HG02943 (cell line): Measurements from ENCODE around the gene EHBP1L1.
"Not testable (repeated sequence)": the region's sequence is repeated elsewhere in the genome, so short reads cannot be mapped to it uniquely, and the experiment has no call there.

Source experiments
- ATAC-seq: cut with Tn5 transposase; IDR thresholded peaks from one replicate; pipeline ENCODE4 v1.9.1; 2021; ENCODE audit warnings: mild to moderate bottlenecking, low read depth, moderate library complexity; ENCODE audit not compliant: unreplicated experiment

The EHBP1L1 gene

DNA sequence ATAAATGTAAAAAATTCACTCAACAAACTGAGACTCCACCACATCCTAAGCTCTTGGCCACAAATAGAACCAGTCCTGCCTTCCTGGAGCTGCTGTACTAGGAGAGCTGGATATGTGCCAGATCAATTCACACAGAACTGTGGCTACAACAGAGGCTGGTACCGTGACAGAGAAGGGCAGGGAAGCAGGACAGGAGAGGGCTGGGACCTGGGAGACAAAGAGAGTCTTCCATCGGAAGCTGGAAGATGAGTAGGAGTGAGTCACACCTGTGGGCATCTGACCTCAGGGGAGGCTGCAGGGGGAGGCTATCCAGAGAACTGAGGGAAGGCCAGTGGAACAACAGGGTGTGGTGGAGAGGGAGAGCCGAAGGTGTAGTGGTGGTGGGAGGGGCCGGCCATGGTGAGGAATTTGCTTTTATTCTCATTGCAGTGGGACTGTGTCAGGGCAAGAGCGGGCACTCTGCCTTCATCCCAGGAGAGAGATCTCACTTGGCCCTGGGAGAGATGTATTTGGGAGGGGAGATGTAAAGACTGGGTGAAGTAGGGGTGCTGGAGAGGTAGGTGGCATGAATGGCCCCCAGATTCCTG is 15.8 kb upstream of the EHBP1L1 start:
- no peak for ATAC-seq

DNA sequence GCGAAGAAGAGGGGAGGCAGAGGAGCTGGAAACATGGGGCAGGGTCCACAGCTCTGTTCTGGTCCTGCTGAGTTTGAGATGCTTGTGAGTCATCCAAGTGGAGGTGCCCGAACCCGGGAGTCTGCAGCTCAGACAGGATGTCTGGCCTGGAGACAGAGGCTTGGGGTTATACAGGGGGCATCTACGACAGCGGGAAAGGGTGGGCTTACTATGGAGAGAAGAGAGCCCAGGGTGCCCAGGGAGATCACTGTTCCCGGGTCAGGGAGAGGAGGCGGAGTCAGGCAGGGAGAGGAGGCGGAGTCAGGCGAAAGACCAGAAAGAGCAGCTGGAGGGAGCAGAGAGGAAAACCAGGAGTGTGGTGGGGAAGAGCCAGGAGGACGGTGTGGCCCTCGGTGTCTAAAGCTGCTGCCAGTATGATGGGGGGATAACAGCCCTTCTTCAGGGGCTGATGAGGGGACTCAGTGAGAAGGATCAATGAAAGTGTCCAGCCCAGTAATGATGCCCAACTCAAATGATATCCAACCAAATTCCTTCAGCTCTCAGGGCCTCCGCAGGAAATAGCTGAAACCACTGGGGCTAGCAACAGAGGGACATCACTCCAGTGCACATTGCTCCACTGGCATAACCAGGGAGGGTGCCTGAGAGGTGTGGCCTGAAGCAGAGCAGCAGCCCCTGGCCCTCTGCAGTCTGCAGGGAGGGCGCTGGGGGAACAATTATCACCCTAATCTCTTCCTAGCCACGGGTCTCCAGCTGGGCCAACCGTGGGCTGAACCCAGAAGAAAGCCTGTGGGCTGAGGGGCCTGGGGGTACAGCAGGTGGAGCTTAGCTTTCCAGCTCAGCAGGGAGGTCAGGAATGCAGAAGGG is 15.1 kb upstream of the EHBP1L1 start:
- no peak for ATAC-seq

DNA sequence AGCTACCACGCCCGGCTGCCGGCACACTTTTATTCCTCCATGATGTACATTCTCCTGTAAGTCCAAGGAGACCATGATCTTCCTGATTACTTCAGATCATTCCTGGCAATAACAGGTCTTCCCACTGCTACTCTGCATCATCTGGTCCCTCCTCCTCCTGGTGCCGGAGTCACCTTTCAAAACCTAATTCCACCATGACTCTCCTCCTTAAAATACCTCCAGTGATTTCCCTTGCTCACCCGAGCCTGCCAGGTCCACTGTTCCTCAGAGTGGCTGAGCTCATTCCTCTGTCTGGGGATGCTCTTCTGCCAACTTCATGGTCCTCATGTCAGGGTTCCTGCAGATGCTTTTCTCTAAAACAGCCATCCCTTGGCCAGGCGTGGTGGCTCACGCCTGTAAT is 13.8 kb upstream of the EHBP1L1 start:
- no peak for ATAC-seq

DNA sequence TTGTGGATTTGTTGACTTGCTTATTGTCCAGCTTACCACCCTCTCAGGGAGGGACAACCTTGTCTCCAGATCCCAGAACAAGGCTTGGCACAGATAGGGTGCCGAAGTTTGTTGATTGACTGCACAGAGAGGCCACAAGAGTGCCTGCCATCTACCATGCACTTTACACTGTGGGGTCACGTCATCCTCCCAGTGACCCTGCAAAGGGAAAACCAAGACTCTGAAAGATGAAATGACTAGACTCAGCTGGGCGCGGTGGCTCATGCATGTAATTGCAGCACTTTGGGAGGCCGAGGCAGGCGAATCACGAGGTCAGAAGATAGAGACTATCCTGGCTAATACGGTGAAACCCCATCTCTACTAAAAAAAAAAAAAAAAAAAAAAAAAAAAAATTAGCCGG is 13.1 kb upstream of the EHBP1L1 start:
- no peak for ATAC-seq

DNA sequence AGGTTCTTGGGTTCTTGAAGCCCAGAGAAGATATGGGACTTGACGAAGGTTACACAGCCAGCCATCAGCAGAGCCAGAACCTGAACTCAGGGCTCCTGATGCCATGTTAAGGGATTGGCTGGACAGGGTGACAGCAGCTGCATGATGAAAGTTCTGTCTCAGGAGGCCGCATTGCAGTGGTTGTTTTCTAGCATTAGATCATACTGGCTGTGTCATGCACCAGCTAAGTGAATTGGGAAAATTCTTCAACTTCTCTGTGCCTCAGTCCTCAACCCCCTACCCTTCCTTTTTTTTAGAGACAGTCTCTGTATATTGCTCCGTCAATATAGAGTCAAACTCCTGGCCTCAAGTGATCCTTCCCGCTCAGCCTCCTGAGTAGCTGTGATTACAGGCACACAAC is 12.3 kb upstream of the EHBP1L1 start:
- no peak for ATAC-seq

DNA sequence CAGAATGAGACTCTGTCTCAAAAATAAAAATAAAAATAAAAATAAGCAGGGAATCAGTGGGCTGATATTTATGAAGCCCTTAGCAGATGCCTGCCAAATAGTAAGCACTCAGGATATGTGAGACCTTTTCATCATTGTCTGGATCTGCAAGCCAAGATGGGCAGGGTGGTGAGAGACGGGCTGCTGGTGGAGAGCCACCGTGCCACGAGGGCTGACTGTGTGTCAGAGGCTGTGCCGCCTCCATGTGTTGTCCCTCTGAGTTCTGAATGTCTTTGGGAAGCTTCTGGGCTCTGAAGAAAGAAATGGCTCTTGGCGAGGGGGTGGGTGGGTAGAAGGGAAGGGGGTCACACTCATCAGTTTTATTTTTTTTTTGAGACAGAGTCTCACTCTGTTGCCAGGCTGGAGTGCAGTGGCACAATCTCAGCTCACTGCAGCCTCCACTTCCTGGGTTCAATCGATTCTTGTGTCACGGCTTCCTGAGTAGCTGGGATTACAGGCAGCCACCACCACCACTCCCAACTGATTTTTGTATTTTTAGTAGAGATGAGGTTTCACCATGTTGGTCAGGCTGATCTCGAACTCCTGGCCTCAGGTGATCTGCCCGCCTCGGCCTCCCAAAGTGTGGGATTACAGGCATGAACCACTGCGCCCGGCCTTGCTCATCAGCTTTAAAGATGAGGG is 10.8 kb upstream of the EHBP1L1 start:
- not testable (repeated sequence) for ATAC-seq

DNA sequence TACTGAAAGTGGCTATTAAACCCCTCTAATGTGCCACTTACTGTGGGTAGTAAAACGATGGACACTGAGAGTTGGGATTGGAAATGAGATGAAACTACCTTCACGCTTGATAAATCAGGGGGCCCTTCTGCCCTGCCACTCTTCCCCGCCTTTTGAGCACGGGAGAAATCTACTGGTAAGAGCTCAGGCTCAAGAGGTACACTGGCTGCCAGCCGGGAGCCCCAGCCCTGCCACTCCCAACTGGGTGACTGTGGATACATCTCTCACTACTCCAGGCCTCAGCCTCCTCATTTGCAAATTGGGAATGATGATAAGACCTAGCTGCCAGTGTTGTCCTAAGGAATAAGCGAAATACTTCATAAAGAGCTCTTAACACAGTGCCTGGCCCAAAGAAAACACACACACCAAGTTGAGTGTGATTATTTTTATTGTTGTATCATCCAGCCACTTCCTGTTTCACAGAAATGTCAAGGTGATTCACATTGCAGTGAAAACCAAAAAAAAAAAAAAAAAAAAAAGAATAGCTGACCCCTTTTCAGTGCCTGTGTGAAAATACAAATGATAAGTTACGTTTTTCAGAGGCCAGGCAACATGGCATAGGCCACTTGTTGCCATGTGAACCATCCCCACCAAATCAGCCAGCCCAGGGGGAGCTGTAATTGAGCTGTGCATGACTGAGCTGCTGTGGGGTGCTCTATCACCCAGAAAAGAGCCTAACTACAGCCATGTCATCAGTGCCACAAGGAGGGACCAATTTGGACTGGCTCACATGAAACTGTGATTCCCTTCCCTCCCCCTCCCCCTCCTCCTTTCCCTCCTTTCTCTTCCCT is 10.0 kb upstream of the EHBP1L1 start:
- no peak for ATAC-seq

DNA sequence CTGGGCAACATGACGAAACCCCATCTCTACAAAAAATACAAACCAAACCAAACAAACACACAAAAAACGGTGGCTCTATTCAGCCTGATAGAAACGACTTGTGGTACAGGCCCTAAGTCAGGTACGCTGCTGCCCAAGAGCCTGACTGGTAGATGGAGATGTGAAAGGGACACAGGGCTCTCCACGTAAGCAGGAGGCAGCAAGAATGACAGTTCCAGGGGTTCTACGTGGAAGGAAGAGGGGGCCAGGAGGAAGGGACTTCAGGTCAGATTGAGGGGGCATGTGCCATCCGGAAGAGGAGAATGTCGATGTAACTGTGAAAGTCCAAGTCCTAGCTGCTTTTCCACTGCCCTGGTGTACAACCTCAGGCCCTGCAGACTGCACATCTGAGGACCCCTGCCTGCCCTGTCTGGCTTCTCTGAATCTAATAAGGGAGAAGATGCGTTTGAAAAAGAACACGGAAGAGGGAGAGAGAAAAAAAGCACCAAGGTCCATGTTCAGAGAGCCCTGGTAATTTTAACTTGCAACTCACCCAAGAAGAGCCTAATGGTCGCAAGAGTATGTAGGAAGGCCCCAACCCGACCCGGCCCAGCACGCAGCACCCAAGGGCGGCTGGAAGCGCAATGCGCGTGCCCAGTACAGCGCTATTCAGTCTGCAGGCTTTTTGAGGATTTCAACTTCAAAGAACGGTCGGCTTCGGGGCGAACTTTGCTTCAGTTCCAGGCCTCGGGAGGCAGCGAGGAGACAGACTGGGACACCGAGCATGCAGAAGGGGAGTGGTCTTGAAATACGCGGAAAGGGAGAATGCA is 6.5 kb upstream of the EHBP1L1 start:
- no peak for ATAC-seq

DNA sequence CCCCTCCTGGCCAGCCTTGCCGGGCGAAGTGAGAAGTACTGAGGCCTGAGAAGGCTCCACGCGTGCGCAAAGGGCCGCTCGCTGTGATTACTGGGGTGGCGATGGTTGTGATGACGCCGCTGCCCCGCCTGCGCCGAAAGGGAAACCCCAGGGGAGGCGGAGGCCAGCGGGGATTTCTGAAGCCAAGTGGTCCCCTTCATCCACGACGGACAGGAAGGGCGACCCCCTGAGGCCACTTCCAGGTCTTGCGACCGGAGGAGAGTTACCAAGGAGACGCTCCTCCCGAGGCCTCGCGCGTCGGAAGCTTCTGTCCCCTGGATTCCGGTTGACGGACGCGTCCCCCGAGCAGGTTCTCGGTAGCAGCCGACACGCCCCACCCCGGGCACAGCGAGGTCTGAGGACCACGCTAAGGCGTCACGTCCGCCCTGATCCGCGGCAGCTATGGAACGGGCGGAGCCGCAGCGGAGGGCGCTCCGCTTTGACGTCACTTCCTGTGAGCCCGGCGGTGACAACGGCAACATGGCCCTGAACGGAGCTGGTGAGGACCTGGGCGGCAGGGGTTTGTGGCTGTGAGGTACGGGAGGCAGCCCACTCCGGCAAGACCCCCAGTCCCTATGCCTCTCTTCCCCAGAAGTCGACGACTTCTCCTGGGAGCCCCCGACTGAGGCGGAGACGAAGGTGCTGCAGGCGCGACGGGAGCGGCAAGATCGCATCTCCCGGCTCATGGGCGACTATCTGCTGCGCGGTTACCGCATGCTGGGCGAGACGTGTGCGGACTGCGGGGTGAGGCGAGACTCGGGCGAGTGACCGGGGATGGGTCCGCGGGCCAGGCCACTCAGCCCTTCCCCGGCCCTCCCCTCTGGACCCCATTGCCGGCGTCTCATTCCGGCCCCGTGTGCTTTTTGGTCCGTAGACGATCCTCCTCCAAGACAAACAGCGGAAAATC is 5.6 kb upstream of the EHBP1L1 start, which contains the start of gene ZNRD2:
Gene ZNRD2 (plus strand): TSS at position 505 of the 946 bp plus-strand sequence. CDS start 15 bp downstream, at position 520.
- ATAC-seq = peak; percentile 54

DNA sequence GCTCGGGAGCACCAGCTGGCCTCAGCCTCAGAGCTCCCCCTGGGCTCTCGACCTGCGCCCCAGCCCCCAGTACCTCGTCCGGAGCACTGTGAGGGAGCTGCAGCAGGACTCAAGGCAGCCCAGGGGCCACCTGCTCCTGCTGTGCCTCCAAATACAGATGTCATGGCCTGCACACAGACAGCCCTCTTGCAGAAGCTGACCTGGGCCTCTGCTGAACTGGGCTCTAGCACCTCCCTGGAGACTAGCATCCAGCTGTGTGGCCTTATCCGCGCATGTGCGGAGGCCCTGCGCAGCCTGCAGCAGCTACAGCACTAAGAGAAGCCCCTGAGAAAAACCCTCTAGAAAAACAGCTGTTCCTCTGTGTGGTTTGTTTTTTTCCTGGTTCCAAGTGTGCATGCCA is 4.4 kb upstream of the EHBP1L1 start:
- no peak for ATAC-seq

DNA sequence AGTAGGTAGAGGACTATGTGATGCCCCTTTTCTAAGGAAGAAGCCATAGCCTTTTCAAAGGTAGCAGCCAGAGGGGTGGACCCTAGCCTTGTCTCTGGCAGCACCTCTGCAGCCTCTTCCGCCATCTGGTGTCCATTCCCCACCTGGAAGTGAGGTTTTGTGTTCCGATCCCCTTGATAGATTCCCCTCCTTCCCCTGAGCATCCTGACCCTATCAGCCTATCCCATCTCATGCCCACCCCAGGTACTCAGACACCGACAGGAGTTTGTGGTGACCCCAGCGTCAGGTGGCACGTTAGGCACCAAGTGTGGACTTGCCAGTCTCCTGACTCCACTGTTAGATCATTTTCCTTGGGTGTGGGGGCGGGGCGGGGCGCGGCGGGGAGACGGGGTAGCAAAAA is 3.9 kb upstream of the EHBP1L1 start:
- no peak for ATAC-seq

DNA sequence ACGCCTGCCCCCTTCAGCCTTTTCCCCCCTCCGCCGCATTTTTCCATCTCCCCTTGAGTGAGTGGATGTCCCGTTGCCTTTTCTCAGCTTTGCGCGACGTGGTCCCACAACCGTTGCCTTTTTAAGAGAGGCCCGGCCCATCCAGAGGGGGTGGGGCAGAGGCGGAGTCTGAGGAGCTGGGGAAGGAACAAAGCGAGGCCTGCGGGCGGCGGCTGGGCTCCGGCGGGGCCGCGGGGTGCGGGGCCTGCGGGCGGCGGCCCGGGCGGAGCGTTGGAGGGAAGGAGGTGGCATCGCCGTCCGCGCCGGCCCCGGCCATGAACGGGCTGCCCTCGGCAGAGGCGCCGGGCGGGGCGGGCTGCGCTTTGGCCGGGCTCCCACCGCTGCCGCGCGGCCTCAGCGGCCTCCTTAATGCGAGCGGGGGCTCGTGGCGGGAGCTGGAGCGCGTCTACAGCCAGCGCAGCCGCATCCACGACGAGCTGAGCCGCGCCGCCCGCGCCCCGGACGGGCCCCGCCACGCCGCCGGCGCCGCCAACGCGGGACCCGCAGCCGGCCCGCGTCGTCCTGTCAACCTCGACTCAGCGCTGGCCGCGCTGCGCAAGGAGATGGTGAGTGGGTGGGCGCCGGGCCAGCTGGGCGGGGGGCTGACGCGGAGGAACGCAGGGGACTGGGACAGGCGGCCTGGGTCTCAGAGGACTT is 3.3 kb upstream of the EHBP1L1 start, which contains the start of gene FAM89B:
Gene FAM89B (plus strand): TSS at position 183 of the 696 bp plus-strand sequence. CDS start 132 bp downstream, at position 315.
- no peak for ATAC-seq

DNA sequence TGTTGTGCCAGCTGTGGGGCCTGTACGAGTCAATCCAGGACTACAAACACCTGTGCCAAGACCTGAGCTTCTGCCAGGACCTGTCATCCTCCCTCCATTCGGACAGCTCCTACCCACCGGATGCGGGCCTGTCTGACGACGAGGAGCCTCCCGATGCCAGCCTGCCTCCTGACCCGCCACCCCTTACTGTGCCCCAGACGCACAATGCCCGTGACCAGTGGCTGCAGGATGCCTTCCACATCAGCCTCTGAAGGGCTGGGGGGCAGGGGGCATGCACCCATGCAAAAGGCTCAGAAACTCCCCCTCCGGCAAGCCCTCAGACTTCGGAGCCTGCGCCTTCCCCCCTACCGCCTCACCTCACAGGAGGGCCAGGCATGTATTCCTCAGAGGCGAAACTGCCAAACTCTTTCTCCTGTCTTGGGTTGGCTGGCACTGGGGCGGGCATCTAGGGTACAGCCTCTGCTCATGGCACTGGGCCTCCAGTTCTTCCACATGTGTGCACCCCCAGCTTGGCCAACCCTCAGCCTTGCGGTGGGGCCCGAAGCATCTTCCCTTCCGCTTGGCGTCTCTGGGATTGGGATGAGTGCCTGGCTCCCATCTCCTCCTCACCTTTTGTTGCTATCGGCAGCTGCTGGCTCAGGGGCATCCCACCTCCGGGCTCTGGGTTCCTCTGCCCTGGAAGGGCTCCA is 2.3 kb upstream of the EHBP1L1 start:
- no peak for ATAC-seq

DNA sequence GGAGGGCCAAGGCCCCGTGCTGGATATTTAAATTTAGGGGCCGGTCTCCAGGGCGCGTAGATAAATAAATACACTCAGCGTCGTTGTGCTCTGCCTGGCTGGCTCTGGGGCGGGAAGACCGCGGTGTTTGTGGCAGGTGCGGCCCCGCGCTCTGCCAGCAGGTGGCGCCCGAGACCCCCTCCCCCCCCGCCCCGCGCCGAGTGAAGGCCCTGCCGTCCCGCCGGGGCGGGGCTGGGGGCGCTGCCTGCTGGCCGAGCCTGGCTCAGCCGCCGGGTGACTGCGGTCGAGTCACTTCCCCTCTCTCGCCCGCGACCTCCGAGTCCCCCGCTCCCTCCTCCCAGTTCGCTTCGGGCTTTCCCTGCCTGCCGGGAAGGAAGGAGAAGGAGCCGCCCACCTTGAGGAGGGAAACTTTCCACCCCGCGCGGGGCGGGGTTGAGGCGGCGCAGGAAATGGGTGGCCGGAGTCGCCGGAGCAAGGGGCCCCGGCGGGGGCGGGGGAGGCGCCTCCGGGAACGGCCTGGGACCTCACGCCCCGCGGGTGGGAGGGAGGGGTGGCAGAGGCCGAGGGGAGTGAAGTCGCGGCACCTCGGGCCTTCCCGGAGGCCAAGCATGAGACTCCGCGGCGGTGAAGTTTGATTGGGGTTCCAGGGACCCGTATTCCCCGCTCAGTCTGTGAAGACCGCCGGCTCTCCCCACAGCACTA is 1.6 kb upstream of the EHBP1L1 start:
- peak; percentile 27 for ATAC-seq

DNA sequence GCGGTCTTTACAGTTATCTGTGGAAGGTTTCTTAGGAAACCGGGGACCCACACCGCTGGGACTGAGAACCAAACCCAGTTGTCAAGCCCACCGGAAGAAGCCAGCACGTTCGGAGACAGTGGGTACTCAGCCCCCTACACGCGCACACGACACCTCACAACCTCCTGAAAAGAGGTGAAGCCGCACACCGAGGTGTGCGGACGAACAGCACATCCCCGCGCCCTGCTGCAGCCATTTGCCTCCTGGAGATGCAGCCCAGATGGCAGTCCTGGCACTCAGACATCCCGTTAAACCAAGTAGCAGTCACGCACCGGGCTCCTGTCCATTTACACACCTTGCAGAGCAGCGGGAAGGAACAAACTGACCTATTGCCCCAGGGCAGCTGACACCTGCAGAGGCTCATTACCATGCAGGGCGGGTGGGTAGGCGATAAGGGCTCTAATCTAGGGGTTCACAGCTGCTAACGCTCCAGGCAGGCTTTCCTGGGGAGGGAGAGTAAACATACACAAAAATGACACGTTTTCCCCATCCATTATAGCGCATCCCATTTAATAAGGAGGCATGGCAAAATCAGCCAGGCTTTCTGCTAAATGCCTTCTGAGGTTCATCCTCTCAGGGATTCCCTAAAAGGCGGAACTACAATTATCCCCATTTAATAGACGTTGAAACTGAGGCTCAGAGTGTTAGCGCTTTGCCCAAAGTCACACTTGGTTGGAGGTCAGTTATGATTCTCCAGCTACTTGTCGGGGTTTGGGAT is 864 bp upstream of the EHBP1L1 start:
- no peak for ATAC-seq

DNA sequence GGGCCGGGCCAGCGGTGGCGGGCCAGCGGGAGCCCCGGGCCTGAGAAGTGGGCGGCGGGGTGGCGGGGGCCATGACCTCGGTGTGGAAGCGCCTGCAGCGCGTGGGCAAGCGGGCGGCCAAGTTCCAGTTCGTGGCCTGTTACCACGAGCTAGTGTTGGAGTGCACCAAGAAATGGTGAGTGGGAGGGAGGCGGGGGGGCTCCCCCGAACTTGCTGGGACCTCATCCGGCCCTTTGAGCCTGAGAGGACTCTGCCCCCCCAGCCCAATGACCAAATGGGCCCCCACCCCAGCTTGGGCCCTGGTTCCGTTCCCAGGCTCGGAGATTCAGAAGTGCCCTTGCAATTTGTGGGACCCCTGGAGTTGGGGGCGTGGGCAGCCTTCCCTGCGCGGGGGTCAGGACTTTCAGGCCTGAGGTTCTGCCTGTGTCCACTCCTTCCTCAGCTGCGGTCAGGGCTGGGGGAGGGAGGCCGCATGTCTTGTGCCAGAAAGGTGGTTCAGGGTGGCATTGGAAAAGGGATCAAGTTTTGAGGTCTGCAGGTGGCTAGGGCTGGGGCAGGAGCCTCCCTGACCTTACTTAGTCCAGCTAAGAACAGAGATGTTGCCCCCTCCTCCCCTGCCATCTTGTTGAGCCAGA is 496 bp downstream of the EHBP1L1 start:
- ATAC-seq = no peak
